ENCODE measurements around the gene MYLIP. TPM values are rescaled to one million over a fixed set of nuclear protein-coding genes. Genes with fewer than 3 reads are reported as not detected.

The MYLIP gene
- total RNA-seq, 1 experiment from 2014 or later: 27.0 TPM

GRCh38 chr6:16179970-16180431, 51.1 kb downstream of the MYLIP start:
- Histone ChIP-seq H2AK5ac (ENCODE audit: insufficient read length, low read length) (no peak overlapping the region), H2BK12ac (ENCODE audit: insufficient read length, low read depth, low read length) (no peak overlapping the region), H3K27me3 (ENCODE audit: insufficient read depth, low read length) (no peaks in the 10 kb centered on the region), H3K4me1 (ENCODE audit: insufficient read depth, low read length) (no peaks in the 10 kb centered on the region), H3K4me2 (ENCODE audit: insufficient read depth, insufficient read length, low read length) (no peak overlapping the region), H2BK120ac (ENCODE audit: low read depth, low read length, poor library complexity, severe bottlenecking) (no peak overlapping the region), H4K20me1 (ENCODE audit: control insufficient read depth, insufficient read depth, insufficient read length) (no peaks in the 10 kb centered on the region), H3K14ac (ENCODE audit: insufficient read depth, low read length) (no peak overlapping the region), H2BK20ac (ENCODE audit: low read depth, low read length, poor library complexity, severe bottlenecking) (no peak overlapping the region), H3K23me2 (ENCODE audit: insufficient read length, low read depth, low read length, poor library complexity, severe bottlenecking) (no peaks in the 10 kb centered on the region), H3K23ac (ENCODE audit: insufficient read length, low read depth, low read length) (no peak overlapping the region), H3K9me3 (ENCODE audit: control insufficient read depth, low read depth, low read length) (no peaks in the 10 kb centered on the region), H2BK15ac (ENCODE audit: low read depth, low read length) (no peak overlapping the region), H3K27ac (ENCODE audit: insufficient read length, low read depth, low read length) (no peak overlapping the region), H4K8ac (replicated peaks; ENCODE audit: insufficient read length, low read depth, low read length) (no peak overlapping the region), H3K4ac (ENCODE audit: low read depth, low read length) (no peak overlapping the region), H3K9ac (ENCODE audit: extremely low read depth, insufficient read length, low read length) (no peak overlapping the region), H3T11ph (ENCODE audit: low read length) (no peak overlapping the region), H3K79me2 (ENCODE audit: insufficient read depth, low read length) (no peaks in the 10 kb centered on the region), H3K79me1 (ENCODE audit: insufficient read depth, low read depth, low read length, poor library complexity, severe bottlenecking) (no peaks in the 10 kb centered on the region), H3K18ac (ENCODE audit: insufficient read length, low read depth, low read length) (no peak overlapping the region), H2BK5ac (ENCODE audit: insufficient read length, low read length) (no peak overlapping the region), H4K5ac (ENCODE audit: insufficient read length, low read depth, low read length) (no peak overlapping the region), H4K91ac (ENCODE audit: insufficient read length, low read depth, low read length) (no peak overlapping the region), H3K56ac (ENCODE audit: insufficient read length, low read depth, low read length) (no peak overlapping the region), H2AFZ (ENCODE audit: low read length) (no peak overlapping the region)
- H3K9me3 Mint-ChIP-seq: peaks cover 0 to 2% of the 10 kb centered on the region in 2 experiments; a peak in 2 of 5 replicates
- no peak for TF ChIP-seq CTCF (conservative IDR thresholded peaks at IDR 0.05)
- peaks cover 0 to 3% (median 3%) of the 10 kb centered on the region in 3 experiments; a peak in 3 of 7 replicates for H3K36me3 Mint-ChIP-seq (ENCODE audit: insufficient read depth in 1 of 3, low read depth in 3 of 3)
- H3K4me3 Mint-ChIP-seq: no peak overlapping the region
- DNase-seq: no peak
- H3K4me1 Mint-ChIP-seq: peaks cover 5 to 18% of the 10 kb centered on the region in 2 experiments
- no peak overlapping the region for H3K27ac Mint-ChIP-seq
- no peaks in the 10 kb centered on the region; the same call in 1 of the 2 replicates for H3K27me3 Mint-ChIP-seq (ENCODE audit: low read depth)
- no CpG with 5 or more reads among the region's 16 CpGs for WGBS (ENCODE audit: extremely low coverage, insufficient read length, low lambda C conversion rate)
